ENCODE data around the gene RGS19. TPM values are rescaled to one million over a fixed set of nuclear protein-coding genes. Genes with fewer than 3 reads are reported as not detected.

RGS19 gene
- total RNA-seq, 1 experiment from 2014 or later, result 43.2 TPM

DNA sequence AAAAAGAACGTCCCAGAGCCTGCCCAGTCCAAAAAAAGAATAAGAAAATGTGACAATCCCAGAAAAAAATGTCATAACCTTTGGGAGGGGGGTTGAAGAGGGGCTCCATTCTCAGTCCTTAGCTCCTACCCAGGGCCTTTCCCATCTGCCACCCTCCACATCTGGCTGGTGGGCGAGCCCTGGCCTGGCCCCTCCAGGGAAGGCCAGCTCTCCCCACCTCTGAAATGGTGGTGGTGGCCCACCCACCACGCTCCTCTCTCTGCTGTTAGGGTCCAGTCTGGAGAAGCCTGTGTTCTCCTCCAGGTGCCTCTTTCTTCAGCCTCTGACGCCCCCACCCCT is 415 bp downstream of the RGS19 start:
- Histone ChIP-seq H2AFZ (ENCODE audit: low read length) (peak overlapping the region; percentile 91), H3K4me2 (ENCODE audit: low read length) (peak overlapping the region; percentile 100), H3K4me3 (ENCODE audit: low read length) (peak overlapping the region; percentile 97), H3K36me3 (ENCODE audit: low read depth, low read length) (no peaks in the 10 kb centered on the region), H3K9ac (ENCODE audit: low read length) (peak overlapping the region; percentile 90), H3K27ac (ENCODE audit: low read length) (no peak overlapping the region), H3K79me2 (ENCODE audit: low read length) (peaks cover 19% of the 10 kb centered on the region), H3F3A (ENCODE audit: low read length, unreplicated experiment) (no peaks in the 10 kb centered on the region), H4K20me1 (ENCODE audit: low read length) (no peaks in the 10 kb centered on the region), H3K27me3 (ENCODE audit: low read length) (no peaks in the 10 kb centered on the region), H3K9me2 (replicated peaks; ENCODE audit: low read length) (no peaks in the 10 kb centered on the region), H3K4me1 (ENCODE audit: insufficient read depth, low read length) (peaks cover 19% of the 10 kb centered on the region), H3K9me3 (ENCODE audit: low read length) (no peaks in the 10 kb centered on the region)
- intact Hi-C loops (cut with micrococcal nuclease), result no loop called here
- TF ChIP-seq, protein P1, sequence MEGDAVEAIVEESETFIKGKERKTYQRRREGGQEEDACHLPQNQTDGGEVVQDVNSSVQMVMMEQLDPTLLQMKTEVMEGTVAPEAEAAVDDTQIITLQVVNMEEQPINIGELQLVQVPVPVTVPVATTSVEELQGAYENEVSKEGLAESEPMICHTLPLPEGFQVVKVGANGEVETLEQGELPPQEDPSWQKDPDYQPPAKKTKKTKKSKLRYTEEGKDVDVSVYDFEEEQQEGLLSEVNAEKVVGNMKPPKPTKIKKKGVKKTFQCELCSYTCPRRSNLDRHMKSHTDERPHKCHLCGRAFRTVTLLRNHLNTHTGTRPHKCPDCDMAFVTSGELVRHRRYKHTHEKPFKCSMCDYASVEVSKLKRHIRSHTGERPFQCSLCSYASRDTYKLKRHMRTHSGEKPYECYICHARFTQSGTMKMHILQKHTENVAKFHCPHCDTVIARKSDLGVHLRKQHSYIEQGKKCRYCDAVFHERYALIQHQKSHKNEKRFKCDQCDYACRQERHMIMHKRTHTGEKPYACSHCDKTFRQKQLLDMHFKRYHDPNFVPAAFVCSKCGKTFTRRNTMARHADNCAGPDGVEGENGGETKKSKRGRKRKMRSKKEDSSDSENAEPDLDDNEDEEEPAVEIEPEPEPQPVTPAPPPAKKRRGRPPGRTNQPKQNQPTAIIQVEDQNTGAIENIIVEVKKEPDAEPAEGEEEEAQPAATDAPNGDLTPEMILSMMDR (conservative IDR thresholded peaks at IDR 0.05; ENCODE audit: low read depth, low read length), result no peak
- TF ChIP-seq EZH2 (IDR thresholded peaks at IDR 0.05; ENCODE audit: low read length, unreplicated experiment) (no peak), EZH2phosphoT487 (IDR thresholded peaks at IDR 0.05; ENCODE audit: borderline replicate concordance, low read length) (no peak)
- ATAC-seq (no peak), DNase-seq (no peak)
- TSS peak; percentile 53 for BruUV-seq (replicated peaks)
- POLR2A ChIA-PET (ENCODE audit: unreplicated experiment), result interaction anchor here (0.6 kb wide), 1 partner anchor 516 kb away, joined by 5 read pairs; no protein-coding TSS in a partner anchor
- CTCF ChIA-PET, result no interaction called here

DNA sequence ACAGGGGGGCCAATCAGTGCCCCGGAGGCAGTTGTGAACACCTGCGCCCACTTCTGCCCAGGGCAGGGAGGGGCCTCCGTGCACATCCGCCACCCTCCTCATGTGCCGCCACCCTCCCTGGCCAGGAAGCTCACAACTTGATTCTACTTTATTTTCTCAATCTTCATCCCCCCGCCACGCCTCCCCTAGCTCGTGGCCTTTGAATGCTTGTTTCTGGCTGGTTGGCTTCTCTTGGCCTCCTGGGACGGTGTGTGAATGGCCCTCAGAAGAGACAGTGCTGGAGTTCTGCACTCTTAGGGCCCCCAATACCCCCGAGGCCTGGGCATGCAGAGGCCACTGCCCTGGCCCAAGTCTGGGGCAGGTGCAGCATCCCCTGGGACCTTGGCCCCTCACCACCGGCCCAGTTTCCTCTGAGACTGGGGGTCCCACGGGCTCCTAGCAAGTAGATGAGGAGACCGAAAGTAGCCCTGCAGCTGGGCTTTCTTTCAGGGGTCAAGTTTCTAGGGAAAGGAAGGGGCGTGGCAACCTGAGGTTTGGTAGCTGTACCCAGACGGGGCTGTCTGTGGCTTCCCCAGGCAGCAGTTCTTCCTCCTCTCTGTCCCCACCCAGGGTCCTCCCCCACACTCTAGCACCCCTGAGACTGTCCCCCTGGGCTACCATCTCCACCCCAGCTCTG is 1.3 kb downstream of the RGS19 start:
- DNase-seq, result no peak
- TF ChIP-seq, protein P1 (conservative IDR thresholded peaks at IDR 0.05; ENCODE audit: low read depth, low read length), result no peak
- TF ChIP-seq EZH2 (IDR thresholded peaks at IDR 0.05; ENCODE audit: low read length, unreplicated experiment) (no peak), EZH2phosphoT487 (IDR thresholded peaks at IDR 0.05; ENCODE audit: borderline replicate concordance, low read length) (no peak)
- no peak overlapping the region for H3K9ac ChIP-seq (ENCODE audit: low read length)
- H3K4me3 ChIP-seq (ENCODE audit: low read length), result peak overlapping the region; percentile 97
- intact Hi-C loops (cut with micrococcal nuclease), result no loop called here
- no TSS peak for BruUV-seq (replicated peaks)
- H3K27ac ChIP-seq (ENCODE audit: low read length), result no peak overlapping the region
- no peaks in the 10 kb centered on the region for H3K27me3 ChIP-seq (ENCODE audit: low read length)
- H4K20me1 ChIP-seq (ENCODE audit: low read length), result no peaks in the 10 kb centered on the region
- H3K4me1 ChIP-seq (ENCODE audit: insufficient read depth, low read length), result peaks cover 16% of the 10 kb centered on the region
- peak overlapping the region; percentile 100 for H3K4me2 ChIP-seq (ENCODE audit: low read length)
- no peak overlapping the region for H2AFZ ChIP-seq (ENCODE audit: low read length)
- POLR2A ChIA-PET (ENCODE audit: unreplicated experiment), result no interaction called here
- H3K9me2 ChIP-seq (replicated peaks; ENCODE audit: low read length), result no peaks in the 10 kb centered on the region
- H3K9me3 ChIP-seq (ENCODE audit: low read length), result no peaks in the 10 kb centered on the region
- no peak for ATAC-seq
- H3K79me2 ChIP-seq (ENCODE audit: low read length), result peaks cover 19% of the 10 kb centered on the region
- no peaks in the 10 kb centered on the region for H3K36me3 ChIP-seq (ENCODE audit: low read depth, low read length)
- CTCF ChIA-PET, result no interaction called here
- H3F3A ChIP-seq (ENCODE audit: low read length, unreplicated experiment), result no peaks in the 10 kb centered on the region

DNA sequence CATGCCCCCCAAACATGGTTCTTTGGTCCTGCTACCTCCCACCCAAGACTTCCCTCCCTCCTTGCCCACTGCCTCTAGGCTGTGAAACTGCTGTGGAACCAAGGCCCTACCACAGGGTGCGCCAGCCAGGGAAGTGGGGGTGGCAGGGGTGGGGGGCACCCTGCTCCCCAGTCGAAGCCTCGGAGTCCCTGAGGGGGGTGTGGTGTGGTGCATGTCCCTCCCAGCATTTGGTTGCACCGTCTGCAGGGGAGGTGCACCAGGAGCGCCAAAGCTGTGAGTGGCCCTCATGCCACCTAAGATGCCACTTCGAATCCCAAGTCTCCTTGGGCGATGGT is 1.8 kb downstream of the RGS19 start:
- no peak for ATAC-seq
- CTCF ChIA-PET, result no interaction called here
- peaks cover 13% of the 10 kb centered on the region for H3K4me1 ChIP-seq (ENCODE audit: insufficient read depth, low read length)

More for the DNA sequence above, 1.8 kb downstream of the RGS19 start:
- BruUV-seq (replicated peaks), result no TSS peak
- H3F3A ChIP-seq (ENCODE audit: low read length, unreplicated experiment), result no peaks in the 10 kb centered on the region
- no peak overlapping the region for H3K9ac ChIP-seq (ENCODE audit: low read length)
- no peaks in the 10 kb centered on the region for H3K36me3 ChIP-seq (ENCODE audit: low read depth, low read length)
- H3K9me2 ChIP-seq (replicated peaks; ENCODE audit: low read length), result no peaks in the 10 kb centered on the region
- intact Hi-C loops (cut with micrococcal nuclease), result no loop called here
- H3K79me2 ChIP-seq (ENCODE audit: low read length), result peaks cover 19% of the 10 kb centered on the region
- H3K9me3 ChIP-seq (ENCODE audit: low read length), result no peaks in the 10 kb centered on the region
- POLR2A ChIA-PET (ENCODE audit: unreplicated experiment), result no interaction called here
- TF ChIP-seq EZH2 (IDR thresholded peaks at IDR 0.05; ENCODE audit: low read length, unreplicated experiment) (no peak), EZH2phosphoT487 (IDR thresholded peaks at IDR 0.05; ENCODE audit: borderline replicate concordance, low read length) (no peak)
- TF ChIP-seq, protein P1 (conservative IDR thresholded peaks at IDR 0.05; ENCODE audit: low read depth, low read length), result no peak
- H3K27me3 ChIP-seq (ENCODE audit: low read length), result no peaks in the 10 kb centered on the region
- no peak overlapping the region for H3K4me2 ChIP-seq (ENCODE audit: low read length)
- H3K4me3 ChIP-seq (ENCODE audit: low read length), result no peak overlapping the region
- no peaks in the 10 kb centered on the region for H4K20me1 ChIP-seq (ENCODE audit: low read length)
- no peak overlapping the region for H2AFZ ChIP-seq (ENCODE audit: low read length)
- H3K27ac ChIP-seq (ENCODE audit: low read length), result no peak overlapping the region
- no peak for DNase-seq

All from PC-3 (cell line).